CD4-positive, CD25-positive, alpha-beta regulatory T cell (primary cell): ENCODE data around the gene SMU1. TPM values are rescaled to one million over a fixed set of nuclear protein-coding genes. Genes with fewer than 3 reads are reported as not detected.
A peak's percentile ranks its signal among the peaks of the same experiment; 100 is the strongest.

Experiments used
- ATAC-seq, 2 donors: fragments of 150-1000 bp; cut with Tn5 transposase; one replicate each; pipeline ENCODE4 v1.10.0; 2021; ENCODE audit warnings: low read depth in 2 of 2, moderate number of reproducible peaks in 2 of 2, moderate library complexity in 1 of 2
- DNase-seq, 3 donors: peaks; one replicate each; pipeline versions ENCODE4 v3.0.0 to v3.0.0-alpha.2; 2012 to 2022; ENCODE audit warnings: mixed read lengths in 1 of 3
- H3K27ac ChIP-seq: one replicate; pipeline ENCODE4 v1.7.0; 2013; ENCODE audit warnings: mild to moderate bottlenecking, low read length; ENCODE audit not compliant: insufficient read depth, poor library complexity, severe bottlenecking
- H3K27me3 ChIP-seq: one replicate; pipeline ENCODE4 v1.7.0; 2013; ENCODE audit warnings: low read length; ENCODE audit not compliant: control insufficient read depth, insufficient read depth
- H3K36me3 ChIP-seq: one replicate; pipeline ENCODE4 v1.7.0; 2013; ENCODE audit warnings: mild to moderate bottlenecking, low read length, moderate library complexity; ENCODE audit not compliant: control insufficient read depth, insufficient read depth
- H3K4me1 ChIP-seq: 2 replicates; pipeline ENCODE4 v1.7.0; 2013; ENCODE audit warnings: mild to moderate bottlenecking, low read length; ENCODE audit not compliant: insufficient read depth, control insufficient read depth, poor library complexity, severe bottlenecking
- H3K4me3 ChIP-seq: one replicate; pipeline ENCODE4 v1.7.0; 2013; ENCODE audit warnings: low read depth, mild to moderate bottlenecking, low read length, moderate library complexity
- H3K9me3 ChIP-seq, 2 experiments: 1 replicate in 1 of 2; 2 replicates in 1 of 2; pipeline ENCODE4 v1.7.0; 2013; ENCODE audit warnings: low read length in 2 of 2, mild to moderate bottlenecking in 1 of 2, moderate library complexity in 1 of 2; ENCODE audit not compliant: control insufficient read depth in 2 of 2
- H3K27ac Mint-ChIP-seq, 3 donors: one replicate each; pipeline ENCODE4 v1.8.0; 2020 to 2022; ENCODE audit warnings: mild to moderate bottlenecking in 3 of 3, mixed read lengths in 3 of 3, moderate library complexity in 2 of 3
- H3K27me3 Mint-ChIP-seq: one replicate; pipeline ENCODE4 v1.8.0; 2022; ENCODE audit warnings: mild to moderate bottlenecking, mixed read lengths
- H3K36me3 Mint-ChIP-seq: one replicate; pipeline ENCODE4 v1.8.0; 2020; ENCODE audit warnings: mixed read lengths
- H3K4me1 Mint-ChIP-seq, 4 donors: one replicate each; pipeline ENCODE4 v1.8.0; 2020 to 2022; ENCODE audit warnings: mixed read lengths in 4 of 4, mild to moderate bottlenecking in 1 of 4
- H3K4me3 Mint-ChIP-seq, 4 donors: one replicate each; pipeline ENCODE4 v1.8.0; 2020 to 2022; ENCODE audit warnings: mild to moderate bottlenecking in 4 of 4, mixed read lengths in 4 of 4, moderate library complexity in 3 of 4
- H3K9me3 Mint-ChIP-seq, 7 donors: one replicate each; pipeline ENCODE4 v1.8.0; 2020 to 2022; ENCODE audit warnings: mixed read lengths in 7 of 7, mild to moderate bottlenecking in 3 of 7, moderate library complexity in 2 of 7
- polyA plus RNA-seq, 4 donors: library from polyadenylated mRNA; unstranded; fragments of 300-500 nt; fragmentation: Illumina TruSeq; gene quantifications; one replicate each; pipeline ENCODE4 v1.2.3, GENCODE V29; 2021
- total RNA-seq: library from RNA; stranded (reverse); gene quantifications from one replicate; pipeline ENCODE4 v1.2.3, GENCODE V29; 2022

The SMU1 gene
- total and polyA plus RNA-seq, 5 donors from 2014 or later = 22.7 to 27.9 (median 24.5) TPM

DNA sequence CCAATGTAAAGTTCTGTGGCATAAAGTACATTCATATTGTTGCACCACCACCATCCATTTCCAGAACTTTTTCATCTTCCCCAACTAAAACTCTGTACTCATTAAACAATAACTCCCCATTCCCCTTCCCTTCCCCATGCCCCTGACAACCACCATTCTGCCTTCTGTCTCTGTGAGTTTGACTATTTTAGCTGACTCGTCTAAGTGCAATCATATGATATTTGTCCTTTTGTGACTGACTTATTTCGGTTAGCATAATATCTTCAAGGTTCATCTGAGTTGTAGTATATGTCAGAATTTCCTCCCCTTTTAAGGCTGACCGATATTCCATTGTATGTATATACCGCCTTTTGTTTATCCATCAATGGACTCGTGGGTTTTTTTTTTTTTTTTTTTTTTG, 29.0 kb upstream of the SMU1 start:
- no peaks in the 10 kb centered on the region for H3K27me3 Mint-ChIP-seq
- H3K36me3 Mint-ChIP-seq = no peaks in the 10 kb centered on the region
- peaks cover 0 to 7% (median 3%) of the 10 kb centered on the region in 4 donors for H3K4me1 Mint-ChIP-seq
- H3K4me3 ChIP-seq = no peak overlapping the region
- no peak for DNase-seq
- ATAC-seq = no peak
- H3K4me3 Mint-ChIP-seq = no peak overlapping the region
- H3K27ac ChIP-seq = no peak overlapping the region
- H3K36me3 ChIP-seq = peaks cover 6% of the 10 kb centered on the region
- no peaks in the 10 kb centered on the region for H3K9me3 Mint-ChIP-seq
- H3K9me3 ChIP-seq = no peaks in the 10 kb centered on the region
- H3K27me3 ChIP-seq = no peaks in the 10 kb centered on the region
- H3K4me1 ChIP-seq = no peaks in the 10 kb centered on the region
- H3K27ac Mint-ChIP-seq = peak overlapping the region in 2 of 3 donors; percentile 21 to 27

DNA sequence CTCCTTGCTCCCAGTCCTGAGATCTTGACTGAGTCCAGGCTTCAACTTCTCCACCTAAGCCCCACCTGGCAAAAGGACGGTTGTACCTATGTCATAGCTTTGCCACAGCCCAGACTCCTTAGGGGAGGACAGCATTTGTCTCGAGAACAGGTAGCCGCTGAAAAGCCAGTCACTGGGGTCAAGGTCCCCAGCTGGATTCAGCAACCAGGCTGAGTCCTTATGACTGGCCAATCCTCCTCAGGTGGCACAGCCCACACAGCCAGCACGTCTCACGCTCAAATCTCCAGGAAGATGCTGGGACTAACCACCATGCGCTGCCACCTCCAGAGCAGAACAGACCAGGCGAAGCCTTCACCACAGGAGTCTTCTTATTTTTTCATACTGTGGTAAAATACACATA, 27.9 kb upstream of the SMU1 start:
- H3K9me3 Mint-ChIP-seq = no peaks in the 10 kb centered on the region
- ATAC-seq = no peak
- no peaks in the 10 kb centered on the region for H3K27me3 Mint-ChIP-seq
- no peaks in the 10 kb centered on the region for H3K4me1 ChIP-seq
- no peaks in the 10 kb centered on the region for H3K9me3 ChIP-seq
- no peaks in the 10 kb centered on the region for H3K36me3 ChIP-seq
- no peaks in the 10 kb centered on the region for H3K27me3 ChIP-seq
- no peak overlapping the region for H3K27ac ChIP-seq
- no peak overlapping the region for H3K4me3 Mint-ChIP-seq
- H3K27ac Mint-ChIP-seq = peak overlapping the region in 2 of 3 donors; percentile 32 to 37
- H3K36me3 Mint-ChIP-seq = no peaks in the 10 kb centered on the region
- H3K4me3 ChIP-seq = no peak overlapping the region
- H3K4me1 Mint-ChIP-seq = peaks cover 0 to 7% (median 2%) of the 10 kb centered on the region in 4 donors
- DNase-seq = no peak

DNA sequence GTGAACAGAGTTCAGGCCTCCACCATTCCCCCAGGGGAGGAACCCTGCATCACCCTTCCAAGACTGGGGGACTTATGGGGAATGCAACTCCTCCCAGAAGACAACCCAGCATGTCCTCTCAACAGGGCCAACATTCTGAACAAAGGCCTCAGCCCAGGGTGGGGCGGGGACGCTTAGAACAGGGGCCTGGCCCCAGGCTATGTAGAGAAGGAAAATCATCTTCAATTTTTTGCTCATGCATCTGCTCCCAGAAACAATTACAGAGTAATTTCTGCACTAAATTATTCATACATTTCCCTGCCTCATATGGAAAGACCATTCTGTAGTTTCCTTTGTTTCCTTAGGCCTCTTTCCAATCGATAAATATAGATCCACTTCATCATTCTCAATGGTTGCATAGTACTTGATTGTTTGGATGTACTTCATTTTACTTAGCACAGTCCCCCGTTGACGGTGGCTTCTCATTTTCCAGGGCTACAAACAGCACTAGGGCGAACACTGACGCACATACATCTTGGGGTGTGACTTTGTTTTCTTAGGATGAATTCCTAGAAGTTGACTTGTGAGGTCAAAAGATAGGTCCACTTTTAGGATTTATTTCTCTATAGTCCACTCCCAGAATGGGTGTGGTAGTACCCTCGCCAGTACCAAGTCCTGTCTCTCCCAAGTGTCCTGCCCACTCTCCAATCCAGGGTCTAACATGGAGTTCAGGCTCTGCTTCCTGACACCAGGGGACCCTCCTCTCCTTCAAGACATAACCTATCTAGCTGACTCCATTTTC, 27.2 kb upstream of the SMU1 start:
- H3K27ac Mint-ChIP-seq = peak overlapping the region in 2 of 3 donors; percentile 33 to 37
- no peak for ATAC-seq
- H3K27me3 Mint-ChIP-seq = no peaks in the 10 kb centered on the region

DNA sequence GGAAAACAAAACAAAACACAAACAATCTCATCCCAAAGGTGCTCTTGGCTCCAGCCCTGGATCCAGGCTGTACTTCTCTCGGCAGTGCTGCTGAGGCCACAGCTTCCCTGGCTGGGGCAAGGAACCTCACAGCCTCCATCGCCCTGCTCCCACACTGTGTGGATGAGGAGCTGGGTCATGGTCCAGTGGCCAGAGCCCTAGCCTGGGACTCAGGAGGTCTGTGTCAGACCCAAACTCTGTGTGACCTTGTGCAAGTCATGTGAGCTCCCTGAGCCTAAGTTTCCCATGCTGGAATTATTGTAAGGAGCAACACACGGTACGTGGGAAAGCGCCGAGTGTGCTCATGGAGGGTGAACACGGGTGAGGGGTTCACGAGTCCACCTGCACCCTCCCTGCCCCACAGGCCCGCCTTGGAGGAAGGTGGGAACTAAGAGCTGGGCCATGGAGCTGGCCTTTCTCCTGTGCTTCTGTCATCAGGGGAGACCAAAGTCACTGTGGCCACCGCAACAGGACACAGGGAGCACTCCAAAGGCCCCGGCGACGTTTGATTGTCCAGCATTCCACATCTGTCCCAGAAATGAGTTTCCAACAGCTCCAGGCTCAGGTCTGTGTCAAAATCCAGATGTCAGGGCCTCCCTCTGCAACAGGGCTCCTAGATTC, 26.2 kb upstream of the SMU1 start:
- no peaks in the 10 kb centered on the region for H3K4me1 ChIP-seq
- ATAC-seq (no peak), DNase-seq (no peak)
- no peak overlapping the region for H3K4me3 ChIP-seq
- Mint-ChIP-seq H3K4me1 (peaks cover 0 to 3% (median 0%) of the 10 kb centered on the region in 4 donors), H3K27ac (no peak overlapping the region), H3K36me3 (no peaks in the 10 kb centered on the region), H3K9me3 (no peaks in the 10 kb centered on the region), H3K4me3 (no peak overlapping the region), H3K27me3 (no peaks in the 10 kb centered on the region)
- H3K27me3 ChIP-seq = no peaks in the 10 kb centered on the region
- H3K9me3 ChIP-seq = no peaks in the 10 kb centered on the region
- no peak overlapping the region for H3K27ac ChIP-seq
- H3K36me3 ChIP-seq = no peaks in the 10 kb centered on the region

More for the DNA sequence above, 27.2 kb upstream of the SMU1 start:
- Histone ChIP-seq H3K9me3 (no peaks in the 10 kb centered on the region), H3K27ac (no peak overlapping the region), H3K36me3 (no peaks in the 10 kb centered on the region), H3K27me3 (no peaks in the 10 kb centered on the region), H3K4me1 (no peaks in the 10 kb centered on the region), H3K4me3 (no peak overlapping the region)
- Mint-ChIP-seq H3K9me3 (no peaks in the 10 kb centered on the region), H3K4me1 (peaks cover 0 to 4% (median 2%) of the 10 kb centered on the region in 4 donors), H3K36me3 (no peaks in the 10 kb centered on the region), H3K4me3 (no peak overlapping the region)
- no peak for DNase-seq

DNA sequence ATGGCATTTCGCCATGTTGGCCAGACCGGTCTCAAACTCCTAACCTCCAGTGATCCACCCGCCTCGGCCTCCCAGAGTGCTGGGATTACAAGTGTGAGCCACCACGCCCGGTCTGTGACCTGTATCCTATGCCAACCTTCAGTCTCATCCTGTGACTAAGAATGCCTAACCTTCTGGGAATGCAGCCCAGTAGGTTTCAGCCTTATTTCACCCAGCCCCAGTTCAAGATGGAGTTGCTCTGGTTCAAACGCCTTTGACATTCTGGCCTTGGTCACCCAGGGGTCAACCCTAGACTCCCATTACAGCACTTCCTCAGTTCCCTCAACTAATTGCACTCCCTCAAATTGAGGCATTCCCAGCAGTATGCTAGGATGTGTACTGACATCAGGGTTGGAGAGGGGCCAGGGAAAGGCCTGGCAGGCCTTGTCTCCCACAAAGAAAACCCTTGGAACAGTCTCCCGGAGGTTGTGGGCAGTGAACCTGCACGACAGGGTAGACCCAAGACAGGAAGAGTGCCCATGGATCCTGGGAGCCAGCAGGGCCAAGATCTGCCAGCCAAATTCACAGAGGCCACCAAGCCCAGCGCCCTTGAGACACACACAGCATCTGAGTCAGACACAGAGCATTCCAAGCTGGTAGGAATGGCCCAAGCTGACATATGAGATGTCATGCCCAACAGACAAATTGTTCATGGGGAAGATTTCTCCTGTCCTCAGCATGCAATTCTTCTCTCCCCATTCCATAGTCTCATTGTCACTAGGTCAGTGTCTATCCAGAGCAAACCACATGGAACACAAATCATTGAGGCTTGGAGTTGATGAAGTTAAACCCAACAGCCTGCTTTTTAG, 24.9 kb upstream of the SMU1 start:
- no peaks in the 10 kb centered on the region for H3K9me3 Mint-ChIP-seq
- Histone ChIP-seq H3K36me3 (no peaks in the 10 kb centered on the region), H3K27me3 (no peaks in the 10 kb centered on the region), H3K4me3 (no peak overlapping the region), H3K4me1 (no peaks in the 10 kb centered on the region), H3K9me3 (no peaks in the 10 kb centered on the region), H3K27ac (no peak overlapping the region)
- H3K4me3 Mint-ChIP-seq = no peak overlapping the region
- ATAC-seq (no peak), DNase-seq (no peak)
- H3K4me1 Mint-ChIP-seq = peaks cover 0 to under 1% (median 0%) of the 10 kb centered on the region in 4 donors
- peak overlapping the region in 1 of 3 donors; percentile 60 for H3K27ac Mint-ChIP-seq
- no peaks in the 10 kb centered on the region for H3K36me3 Mint-ChIP-seq
- H3K27me3 Mint-ChIP-seq = no peaks in the 10 kb centered on the region

DNA sequence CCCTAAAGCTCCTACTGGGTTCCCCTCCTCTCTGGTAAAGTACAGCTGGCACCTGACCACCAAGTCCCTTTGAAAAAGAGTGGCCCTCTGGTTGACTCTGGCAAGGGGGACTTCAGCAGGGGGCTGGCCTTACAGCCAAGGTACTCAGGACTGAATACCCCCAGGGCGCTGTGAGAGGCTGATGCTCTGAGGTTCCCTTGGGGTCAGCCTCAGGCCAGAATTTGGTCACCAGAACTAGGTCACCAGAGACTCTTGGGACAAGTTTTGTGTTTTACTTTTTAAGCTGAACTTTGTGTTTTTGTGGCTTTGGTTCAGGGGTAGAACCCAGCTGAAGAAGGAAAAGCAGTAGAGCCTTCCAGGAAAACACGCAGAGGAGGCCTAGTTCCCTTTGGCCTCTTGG, 23.3 kb upstream of the SMU1 start:
- no peak for DNase-seq
- H3K4me1 ChIP-seq = no peaks in the 10 kb centered on the region
- H3K36me3 ChIP-seq = no peaks in the 10 kb centered on the region
- H3K27me3 Mint-ChIP-seq = no peaks in the 10 kb centered on the region
- H3K4me3 ChIP-seq = no peak overlapping the region
- H3K4me3 Mint-ChIP-seq = no peak overlapping the region
- no peak overlapping the region for H3K27ac ChIP-seq
- no peak for ATAC-seq
- no peaks in the 10 kb centered on the region for H3K9me3 ChIP-seq
- H3K36me3 Mint-ChIP-seq = no peaks in the 10 kb centered on the region
- H3K4me1 Mint-ChIP-seq = no peaks in the 10 kb centered on the region
- no peak overlapping the region for H3K27ac Mint-ChIP-seq
- no peaks in the 10 kb centered on the region for H3K27me3 ChIP-seq
- H3K9me3 Mint-ChIP-seq = no peaks in the 10 kb centered on the region

DNA sequence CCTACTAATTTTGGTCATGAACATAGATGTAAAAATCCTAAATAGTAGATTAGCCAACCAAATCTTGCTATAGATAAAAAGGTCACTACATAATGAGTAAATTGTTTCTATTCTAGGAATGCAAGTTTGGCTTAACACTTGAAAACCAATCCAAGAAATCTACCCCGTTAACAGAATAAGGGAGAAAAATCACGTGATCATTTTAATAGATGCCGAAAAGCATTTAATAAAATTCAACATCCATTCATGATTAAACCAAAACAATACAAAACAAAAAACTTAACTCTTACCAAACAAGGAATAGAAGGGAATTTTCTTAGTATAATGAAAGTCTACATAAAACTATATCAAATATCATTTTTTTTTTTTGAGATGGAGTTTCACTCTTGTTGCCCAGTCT, 20.7 kb upstream of the SMU1 start:
- no peaks in the 10 kb centered on the region for H3K9me3 Mint-ChIP-seq

More for the DNA sequence above, 20.7 kb upstream of the SMU1 start:
- H3K4me1 ChIP-seq = no peaks in the 10 kb centered on the region
- DNase-seq (no peak), ATAC-seq (no peak)
- H3K27me3 ChIP-seq = peaks cover 3% of the 10 kb centered on the region
- H3K4me3 ChIP-seq = no peak overlapping the region
- Mint-ChIP-seq H3K36me3 (no peaks in the 10 kb centered on the region), H3K4me1 (peaks cover 0 to 2% (median 0%) of the 10 kb centered on the region in 4 donors), H3K27me3 (peaks cover 5% of the 10 kb centered on the region), H3K27ac (no peak overlapping the region), H3K4me3 (no peak overlapping the region)
- H3K9me3 ChIP-seq = no peaks in the 10 kb centered on the region
- no peaks in the 10 kb centered on the region for H3K36me3 ChIP-seq
- H3K27ac ChIP-seq = no peak overlapping the region
